Caco-2 (cell line): ENCODE measurements around the gene RDH11. TPM values are rescaled to one million over a fixed set of nuclear protein-coding genes. Genes with fewer than 3 reads are reported as not detected.

Experiments used
- BruUV-seq: library from RNA; stranded (reverse); fragments of 400-500 nt; replicated peaks from 2 replicates; lab custom pipeline; 2021; lab: Mats Ljungman, UMichigan
- CTCF ChIA-PET: fragments of 300-600 bp; sonication (Branson Sonifier 250); formaldehyde crosslinking; loops from one replicate; lab custom pipeline; 2022; ENCODE audit warnings: antibody characterized with exemption; lab: Charles Lee
- POLR2A ChIA-PET: fragments of 300-600 bp; sonication (Branson Sonifier 250); formaldehyde crosslinking; loops from one replicate; lab custom pipeline; 2022; ENCODE audit warnings: antibody characterized with exemption; lab: Charles Lee
- DNase-seq, 2 experiments: peaks; one replicate each; pipeline versions ENCODE4 v3.0.0 to v3.0.0-alpha.2; 2020 to 2022
- H3K27me3 ChIP-seq: replicated peaks from 2 replicates; pipeline ENCODE4 v1.6.0; 2011; ENCODE audit warnings: low read length; ENCODE audit not compliant: control insufficient read depth, insufficient read depth
- H3K36me3 ChIP-seq: 2 replicates; pipeline ENCODE4 v1.5.1; 2011; ENCODE audit warnings: low read length; ENCODE audit not compliant: control insufficient read depth, insufficient read depth
- H3K4me1 ChIP-seq: fragments of 250-450 bp; sonication (Bioruptor Pico); 2 replicates; pipeline ENCODE4 v1.5.1; 2020; ENCODE audit warnings: mild to moderate bottlenecking
- H3K4me3 ChIP-seq: 2 replicates; pipeline ENCODE4 v1.5.1; 2011; ENCODE audit warnings: low read depth, mild to moderate bottlenecking, control low read depth, low read length
- H3K9me3 ChIP-seq: fragments of 250-450 bp; sonication (Bioruptor Pico); 2 replicates; pipeline ENCODE4 v1.5.1; 2020; ENCODE audit warnings: mild to moderate bottlenecking, moderate library complexity
- H3K27ac Mint-ChIP-seq: one replicate; pipeline ENCODE4 v1.8.0; 2022; ENCODE audit warnings: mixed read lengths; ENCODE audit not compliant: unreplicated experiment
- H3K27me3 Mint-ChIP-seq: one replicate; pipeline ENCODE4 v1.8.0; 2022; ENCODE audit warnings: mixed read lengths; ENCODE audit not compliant: insufficient read depth, unreplicated experiment
- H3K36me3 Mint-ChIP-seq: one replicate; pipeline ENCODE4 v1.8.0; 2022; ENCODE audit warnings: mild to moderate bottlenecking, mixed read lengths; ENCODE audit not compliant: insufficient read depth, unreplicated experiment
- H3K4me1 Mint-ChIP-seq: one replicate; pipeline ENCODE4 v1.8.0; 2022; ENCODE audit warnings: low read depth, mixed read lengths; ENCODE audit not compliant: unreplicated experiment
- H3K4me3 Mint-ChIP-seq: one replicate; pipeline ENCODE4 v1.8.0; 2022; ENCODE audit warnings: mild to moderate bottlenecking, moderate library complexity, mixed read lengths; ENCODE audit not compliant: unreplicated experiment
- H3K9me3 Mint-ChIP-seq: one replicate; pipeline ENCODE4 v1.8.0; 2022; ENCODE audit warnings: mixed read lengths; ENCODE audit not compliant: unreplicated experiment
- CTCF ChIP-seq, 2 experiments: fragments of 200-600 bp in 1 of 2; IDR thresholded peaks; 1 replicate in 1 of 2; 2 replicates in 1 of 2; pipeline versions ENCODE4 v1.5.1 to v1.8.0; 2011 to 2022; ENCODE audit warnings: antibody characterized with exemption in 1 of 2, control low read depth in 1 of 2, inconsistent platforms in 1 of 2, low read depth in 1 of 2, low read length in 1 of 2, mild to moderate bottlenecking in 1 of 2, moderate library complexity in 1 of 2; ENCODE audit not compliant: insufficient read depth in 1 of 2, severe bottlenecking in 1 of 2, unreplicated experiment in 1 of 2
- intact Hi-C: fragments of 100-400 bp; cut with micrococcal nuclease; formaldehyde crosslinking; loops from one replicate; pipeline ENCODE4 v1.10.0; 2022; ENCODE audit not compliant: unreplicated experiment
- total RNA-seq: library from RNA; stranded (reverse); gene quantifications from 2 replicates; pipeline ENCODE4 v1.2.3, GENCODE V29; 2022

The RDH11 gene
- total RNA-seq, 1 experiment from 2014 or later = 83.1 TPM

GRCh38 chr14:67645414-67645813 lies 50.1 kb downstream of the RDH11 start:
- Histone ChIP-seq H3K9me3 (no peaks in the 10 kb centered on the region), H3K4me3 (no peak overlapping the region), H3K36me3 (peaks cover 2% of the 10 kb centered on the region; the same call in 1 of the 2 replicates), H3K27me3 (no peaks in the 10 kb centered on the region), H3K4me1 (0 out of 2 replicates have a peak, but pooled peaks cover 10% of the 10 kb centered on the region)
- ChIA-PET POLR2A (no interaction called here), CTCF (no interaction called here)
- no peak for TF ChIP-seq CTCF (IDR thresholded peaks at IDR 0.05; ENCODE audit: insufficient read depth in 1 of 2, low read depth in 1 of 2, low read length in 1 of 2, severe bottlenecking in 1 of 2, unreplicated experiment in 1 of 2)
- intact Hi-C loops = no loop called here
- H3K27me3 Mint-ChIP-seq = no peaks in the 10 kb centered on the region
- H3K4me3 Mint-ChIP-seq = no peak overlapping the region
- H3K4me1 Mint-ChIP-seq = no peaks in the 10 kb centered on the region
- H3K36me3 Mint-ChIP-seq = peaks cover 47% of the 10 kb centered on the region
- H3K9me3 Mint-ChIP-seq = no peaks in the 10 kb centered on the region
- no TSS peak for BruUV-seq
- DNase-seq = no peak
- H3K27ac Mint-ChIP-seq = no peak overlapping the region

GRCh38 chr14:67644428-67644827 lies 51.1 kb downstream of the RDH11 start:
- ChIA-PET POLR2A (interaction anchor here (0.6 kb wide), 1 partner anchor 234 kb away, joined by 4 read pairs; no protein-coding TSS in a partner anchor), CTCF (no interaction called here)
- no peak for TF ChIP-seq CTCF (IDR thresholded peaks at IDR 0.05; ENCODE audit: insufficient read depth in 1 of 2, low read depth in 1 of 2, low read length in 1 of 2, severe bottlenecking in 1 of 2, unreplicated experiment in 1 of 2)
- no peak overlapping the region for H3K4me3 ChIP-seq
- Mint-ChIP-seq H3K4me1 (no peaks in the 10 kb centered on the region), H3K36me3 (peaks cover 40% of the 10 kb centered on the region), H3K4me3 (no peak overlapping the region), H3K27ac (no peak overlapping the region), H3K9me3 (no peaks in the 10 kb centered on the region), H3K27me3 (no peaks in the 10 kb centered on the region)
- H3K9me3 ChIP-seq = no peaks in the 10 kb centered on the region
- no peak for DNase-seq
- 0 out of 2 replicates have a peak, but pooled peaks cover 10% of the 10 kb centered on the region for H3K4me1 ChIP-seq
- no peaks in the 10 kb centered on the region for H3K27me3 ChIP-seq
- intact Hi-C loops = no loop called here
- BruUV-seq = no TSS peak
- peaks cover 2% of the 10 kb centered on the region; the same call in 1 of the 2 replicates for H3K36me3 ChIP-seq

GRCh38 chr14:67643713-67644112 lies 51.9 kb downstream of the RDH11 start:
- H3K4me3 Mint-ChIP-seq = no peak overlapping the region
- intact Hi-C loops = no loop called here
- CTCF ChIA-PET = interaction anchor here (0.6 to 0.7 kb wide), 3 partner anchors 27 to 334 kb away, joined by 3 to 4 read pairs (median 3); no protein-coding TSS in a partner anchor

More at GRCh38 chr14:67643713-67644112, 51.9 kb downstream of the RDH11 start:
- no peak overlapping the region for H3K4me3 ChIP-seq
- no peaks in the 10 kb centered on the region for H3K27me3 Mint-ChIP-seq
- no peaks in the 10 kb centered on the region for H3K9me3 ChIP-seq
- H3K36me3 Mint-ChIP-seq = peaks cover 38% of the 10 kb centered on the region
- POLR2A ChIA-PET = no interaction called here
- peaks cover 2% of the 10 kb centered on the region; the same call in 1 of the 2 replicates for H3K36me3 ChIP-seq
- no peak for TF ChIP-seq CTCF (IDR thresholded peaks at IDR 0.05; ENCODE audit: insufficient read depth in 1 of 2, low read depth in 1 of 2, low read length in 1 of 2, severe bottlenecking in 1 of 2, unreplicated experiment in 1 of 2)
- H3K27ac Mint-ChIP-seq = no peak overlapping the region
- no peak for DNase-seq
- H3K4me1 Mint-ChIP-seq = no peaks in the 10 kb centered on the region
- no peaks in the 10 kb centered on the region for H3K9me3 Mint-ChIP-seq
- no peaks in the 10 kb centered on the region for H3K27me3 ChIP-seq
- no TSS peak for BruUV-seq
- H3K4me1 ChIP-seq = 0 out of 2 replicates have a peak, but pooled peaks cover 7% of the 10 kb centered on the region
